Parathyroid adenoma (tissue), 2 donors: Measurements from ENCODE around the gene OGDH.

ENCODE experiments used
- H2AFZ ChIP-seq: fragments of 300-600 bp; sonication (generic); one replicate; pipeline ENCODE4 v1.7.0; 2017; ENCODE audit warnings: antibody characterized with exemption, mild to moderate bottlenecking
- H3K27ac ChIP-seq: fragments of 300-600 bp; sonication (generic); one replicate; pipeline ENCODE4 v1.7.0; 2017
- H3K27me3 ChIP-seq: fragments of 300-600 bp; sonication (generic); one replicate; pipeline ENCODE4 v1.7.0; 2017; ENCODE audit warnings: low read length; ENCODE audit not compliant: control insufficient read depth, insufficient read depth
- H3K36me3 ChIP-seq: fragments of 300-600 bp; sonication (generic); one replicate; pipeline ENCODE4 v1.7.0; 2017; ENCODE audit warnings: low read length; ENCODE audit not compliant: control insufficient read depth, insufficient read depth
- H3K4me1 ChIP-seq: fragments of 300-600 bp; sonication (generic); one replicate; pipeline ENCODE4 v1.7.0; 2017; ENCODE audit warnings: control low read depth
- H3K4me2 ChIP-seq: fragments of 300-600 bp; sonication (generic); one replicate; pipeline ENCODE4 v1.7.0; 2017; ENCODE audit warnings: low read length
- H3K4me3 ChIP-seq: fragments of 300-600 bp; sonication (generic); one replicate; pipeline ENCODE4 v1.7.0; 2017; ENCODE audit warnings: low read depth, low read length
- H3K79me2 ChIP-seq: fragments of 300-600 bp; sonication (generic); one replicate; pipeline ENCODE4 v1.7.0; 2017; ENCODE audit warnings: control low read depth
- H3K9ac ChIP-seq: fragments of 300-600 bp; sonication (generic); one replicate; pipeline ENCODE4 v1.7.0; 2017; ENCODE audit warnings: mild to moderate bottlenecking
- H3K9me3 ChIP-seq: fragments of 300-600 bp; sonication (generic); one replicate; pipeline ENCODE4 v1.7.0; 2017; ENCODE audit warnings: low read length; ENCODE audit not compliant: control insufficient read depth
- CTCF ChIP-seq: fragments of 300-600 bp; sonication (generic); IDR thresholded peaks from one replicate; pipeline ENCODE4 v1.7.0; 2017; ENCODE audit warnings: antibody characterized with exemption, mild to moderate bottlenecking
- donor health status: primary hyperparathyroidism.

Gene OGDH

GRCh38 chr7:44735403-44736165, 129.2 kb downstream of the OGDH start:
- no peaks in the 10 kb centered on the region for H3K27me3 ChIP-seq
- no peak overlapping the region for H3K9ac ChIP-seq
- no peak for TF ChIP-seq CTCF
- H3K27ac ChIP-seq = no peak overlapping the region
- H2AFZ ChIP-seq = no peak overlapping the region
- H3K4me3 ChIP-seq = no peak overlapping the region
- no peak overlapping the region for H3K4me2 ChIP-seq
- H3K4me1 ChIP-seq = no peaks in the 10 kb centered on the region
- no peaks in the 10 kb centered on the region for H3K36me3 ChIP-seq
- H3K79me2 ChIP-seq = no peaks in the 10 kb centered on the region
- H3K9me3 ChIP-seq = no peaks in the 10 kb centered on the region

GRCh38 chr7:44736896-44737295, 130.5 kb downstream of the OGDH start:
- Histone ChIP-seq H3K4me1 (no peaks in the 10 kb centered on the region), H3K4me2 (no peak overlapping the region), H3K9ac (no peak overlapping the region), H3K79me2 (no peaks in the 10 kb centered on the region), H3K9me3 (no peaks in the 10 kb centered on the region), H3K36me3 (no peaks in the 10 kb centered on the region), H3K27me3 (no peaks in the 10 kb centered on the region), H3K27ac (no peak overlapping the region), H2AFZ (no peak overlapping the region), H3K4me3 (no peak overlapping the region)
- no peak for TF ChIP-seq CTCF

GRCh38 chr7:44738051-44738723, 131.8 kb downstream of the OGDH start:
- Histone ChIP-seq H3K9ac (no peak overlapping the region), H3K4me2 (no peak overlapping the region)
- no peak for TF ChIP-seq CTCF

GRCh38 chr7:44738876-44739665, 132.6 kb downstream of the OGDH start:
- no peak for TF ChIP-seq CTCF
- no peak overlapping the region for H3K27ac ChIP-seq
- H3K27me3 ChIP-seq = no peaks in the 10 kb centered on the region
- H3K36me3 ChIP-seq = no peaks in the 10 kb centered on the region
- no peak overlapping the region for H3K9ac ChIP-seq
- no peak overlapping the region for H3K4me3 ChIP-seq
- H3K79me2 ChIP-seq = no peaks in the 10 kb centered on the region
- H2AFZ ChIP-seq = no peak overlapping the region
- H3K4me2 ChIP-seq = no peak overlapping the region
- no peaks in the 10 kb centered on the region for H3K9me3 ChIP-seq
- H3K4me1 ChIP-seq = no peaks in the 10 kb centered on the region

More at GRCh38 chr7:44738051-44738723, 131.8 kb downstream of the OGDH start:
- no peaks in the 10 kb centered on the region for H3K9me3 ChIP-seq
- H2AFZ ChIP-seq = no peak overlapping the region
- H3K4me3 ChIP-seq = no peak overlapping the region
- no peaks in the 10 kb centered on the region for H3K4me1 ChIP-seq
- no peaks in the 10 kb centered on the region for H3K27me3 ChIP-seq
- no peaks in the 10 kb centered on the region for H3K36me3 ChIP-seq
- H3K79me2 ChIP-seq = no peaks in the 10 kb centered on the region
- H3K27ac ChIP-seq = no peak overlapping the region
